ENCODE results near the gene CASP3.
"Not testable (repeated sequence)": the region's sequence is repeated elsewhere in the genome, so short reads cannot be mapped to it uniquely, and the experiment has no call there.

The CASP3 gene

DNA sequence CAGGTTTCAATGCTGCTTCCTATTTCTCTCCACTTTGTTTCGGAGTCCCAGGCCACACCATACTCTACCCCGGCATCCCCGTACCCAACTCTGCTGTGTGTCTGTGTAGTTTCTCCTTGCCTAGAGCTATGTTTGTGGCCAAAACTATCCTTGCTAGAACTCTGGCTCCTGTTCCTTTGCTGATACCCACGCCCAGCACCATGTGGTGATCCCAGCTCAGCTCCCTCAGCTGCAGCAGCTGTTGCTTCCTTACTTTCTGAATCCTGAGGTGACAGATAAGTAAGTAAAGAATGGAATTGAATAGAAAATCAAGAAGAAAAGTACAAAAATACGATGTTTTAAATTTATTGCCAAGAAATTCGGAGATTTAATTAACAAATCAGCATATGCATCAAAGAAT is 55.8 kb downstream of the CASP3 start:
- DNase-seq: no peak

- not testable (repeated sequence) for DNase-seq
These were observed 57.4 kb downstream of the CASP3 start for GRCh38 chr4:184591747-184592270.

GRCh38 chr4:184591070-184591677 is 58.1 kb downstream of the CASP3 start:
- no peak for DNase-seq

DNA sequence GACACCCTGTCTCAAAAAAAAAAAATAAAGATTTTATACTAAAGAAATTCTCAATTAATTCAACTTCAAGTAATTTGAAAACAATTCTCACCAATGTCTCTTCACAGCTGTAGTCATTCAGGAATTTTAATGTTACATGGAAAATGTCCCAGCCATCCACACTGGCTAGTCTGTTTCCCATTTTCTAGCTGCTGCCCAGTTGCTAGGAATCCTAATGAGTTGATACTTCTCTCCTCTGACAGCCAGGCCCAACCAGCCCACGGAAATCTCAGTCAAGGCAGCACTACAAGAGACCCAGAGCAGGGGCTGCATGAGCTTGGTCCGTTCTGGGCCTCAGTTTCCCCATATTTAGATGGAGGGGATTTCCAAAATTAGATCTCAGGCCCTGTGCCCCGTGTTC is 59.1 kb downstream of the CASP3 start:
- DNase-seq: no peak

DNA sequence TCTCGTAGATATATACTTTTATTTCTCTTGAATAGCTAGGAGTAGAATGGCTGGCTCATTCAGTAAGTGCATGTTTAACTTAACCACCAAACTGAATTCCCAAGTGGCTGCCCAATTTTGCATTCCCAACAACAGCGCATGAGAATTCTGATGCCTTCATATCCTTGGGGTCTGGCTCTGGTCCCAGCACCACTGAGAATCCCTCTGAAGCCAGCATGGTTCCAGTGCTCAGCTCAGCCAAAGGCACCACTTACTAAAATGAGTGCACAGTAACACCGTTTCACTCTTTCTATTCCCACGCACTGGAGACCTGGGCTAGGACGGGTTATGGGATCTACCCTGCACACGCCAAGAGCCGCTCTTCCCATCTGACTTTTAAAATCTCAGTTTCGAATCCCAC is 60.4 kb downstream of the CASP3 start:
- no peak for DNase-seq

DNA sequence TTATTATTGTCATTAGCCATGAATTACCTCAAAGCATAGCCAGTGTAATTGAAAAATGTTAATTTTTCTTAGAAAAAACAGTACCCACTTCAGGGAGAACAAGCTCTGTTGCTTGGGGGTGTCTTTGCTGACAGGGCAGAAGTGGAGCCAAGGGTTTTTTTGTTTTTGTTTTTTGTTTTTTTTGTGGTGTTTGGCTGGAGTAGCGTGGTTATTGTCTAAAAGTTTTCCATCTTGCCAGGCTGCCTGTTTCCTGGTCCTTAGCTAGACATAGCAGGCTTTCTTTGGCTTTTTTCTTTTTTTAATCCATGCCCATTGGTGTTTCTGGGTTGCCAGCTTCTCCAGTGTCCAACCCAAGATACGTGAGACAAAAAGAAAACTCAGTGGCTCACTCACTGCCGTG is 61.5 kb downstream of the CASP3 start:
- no peak for DNase-seq

- no peak for DNase-seq
These were observed 62.0 kb downstream of the CASP3 start for GRCh38 chr4:184587221-184587620.

GRCh38 chr4:184583738-184584502 is 65.3 kb downstream of the CASP3 start:
- no peak for DNase-seq

Measured in CD4-positive, alpha-beta T cell treated with Interleukin-15 for 1 hour (primary cell).